ENCODE measurements around the gene KIF26A. TPM values are rescaled to one million over a fixed set of nuclear protein-coding genes. Genes with fewer than 3 reads are reported as not detected.
"Not testable (repeated sequence)": the region's sequence is repeated elsewhere in the genome, so short reads cannot be mapped to it uniquely, and the experiment has no call there.

Gene KIF26A
- total RNA-seq, 2 donors from 2014 or later: 5.0 to 6.9 TPM

DNA sequence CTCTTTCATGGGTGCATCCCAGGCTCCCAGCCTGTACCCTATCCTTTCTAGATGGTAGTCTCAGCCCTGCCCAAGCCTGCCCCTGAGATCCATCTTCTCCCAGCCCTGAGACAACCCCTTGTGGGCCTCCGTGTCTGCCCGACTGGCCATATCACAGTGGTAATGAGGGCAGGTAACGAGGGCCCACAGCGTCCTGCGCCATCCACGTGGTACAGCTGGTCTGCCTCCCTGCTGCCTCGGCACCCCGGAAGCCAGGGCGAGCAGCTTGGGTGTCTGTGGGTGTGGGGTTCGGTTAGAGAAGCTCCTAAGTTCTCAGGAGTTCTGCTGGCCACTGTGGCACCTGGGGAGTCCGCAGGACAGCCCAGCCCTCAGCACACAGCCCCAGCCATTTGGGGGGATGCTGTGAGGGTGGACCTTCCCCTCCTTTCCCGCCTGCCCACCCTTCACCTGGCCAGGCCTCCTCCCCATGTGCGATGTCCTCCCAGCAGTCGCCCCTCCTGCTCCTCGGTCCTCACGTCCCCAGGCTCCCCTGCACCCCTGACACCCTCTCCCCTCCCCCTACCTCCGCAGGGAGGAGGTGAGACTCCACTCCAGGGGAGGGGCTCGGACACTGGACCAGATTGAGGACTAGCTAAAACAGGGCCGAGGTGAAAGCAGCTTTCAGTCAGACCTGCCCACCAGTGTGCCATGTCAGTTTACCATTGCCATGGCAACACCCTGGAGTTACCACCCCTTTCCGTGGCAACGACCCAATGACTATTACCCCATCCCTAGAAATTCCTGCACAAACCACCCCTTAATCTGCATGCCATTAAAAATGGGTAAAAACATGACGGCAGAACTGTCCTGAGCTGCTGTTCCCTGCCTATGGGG is 69.0 kb downstream of the KIF26A start:
- no peak for DNase-seq (ENCODE audit: low spot score)
- intact Hi-C loops (cut with DNase I): no loop called here

DNA sequence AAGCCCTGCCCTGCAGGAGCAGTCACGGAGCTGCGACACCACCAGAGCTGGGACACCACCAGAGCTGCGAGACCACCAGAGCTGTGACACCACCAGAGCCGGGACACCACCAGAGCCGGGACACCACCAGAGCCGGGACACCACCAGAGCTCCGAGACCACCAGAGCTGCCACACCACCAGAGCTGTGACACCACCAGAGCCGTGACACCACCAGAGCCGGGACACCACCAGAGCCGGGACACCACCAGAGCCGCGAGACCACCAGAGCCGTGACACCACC is 69.6 kb downstream of the KIF26A start:
- intact Hi-C loops (cut with DNase I); DNase-seq (ENCODE audit: low spot score): not testable (repeated sequence)

DNA sequence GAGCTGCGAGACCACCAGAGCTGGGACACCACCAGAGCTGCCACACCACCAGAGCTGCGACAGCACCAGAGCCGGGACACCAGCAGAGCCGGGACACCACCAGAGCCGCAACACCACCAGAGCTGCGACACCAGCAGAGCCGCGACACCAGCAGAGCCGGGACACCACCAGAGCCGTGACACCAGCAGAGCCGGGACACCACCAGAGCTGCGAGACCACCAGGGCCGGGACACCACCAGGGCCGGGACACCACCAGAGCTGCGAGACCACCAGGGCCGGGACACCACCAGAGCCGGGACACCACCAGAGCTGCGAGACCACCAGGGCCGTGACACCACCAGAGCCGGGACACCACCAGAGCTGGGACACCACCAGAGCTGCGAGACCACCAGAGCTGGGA is 69.9 kb downstream of the KIF26A start:
- intact Hi-C loops (cut with DNase I); DNase-seq (ENCODE audit: low spot score): not testable (repeated sequence)

DNA sequence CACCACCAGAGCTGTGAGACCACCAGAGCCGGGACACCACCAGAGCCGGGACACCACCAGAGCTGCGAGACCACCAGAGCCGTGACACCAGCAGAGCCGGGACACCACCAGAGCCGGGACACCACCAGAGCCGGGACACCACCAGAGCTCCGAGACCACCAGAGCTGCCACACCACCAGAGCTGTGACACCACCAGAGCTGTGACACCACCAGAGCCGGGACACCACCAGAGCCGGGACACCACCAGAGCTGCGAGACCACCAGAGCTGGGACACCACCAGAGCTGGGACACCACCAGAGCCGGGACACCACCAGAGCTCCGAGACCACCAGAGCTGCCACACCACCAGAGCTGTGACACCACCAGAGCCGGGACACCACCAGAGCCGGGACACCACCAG is 70.7 kb downstream of the KIF26A start:
- DNase-seq (ENCODE audit: low spot score); intact Hi-C loops (cut with DNase I): not testable (repeated sequence)

DNA sequence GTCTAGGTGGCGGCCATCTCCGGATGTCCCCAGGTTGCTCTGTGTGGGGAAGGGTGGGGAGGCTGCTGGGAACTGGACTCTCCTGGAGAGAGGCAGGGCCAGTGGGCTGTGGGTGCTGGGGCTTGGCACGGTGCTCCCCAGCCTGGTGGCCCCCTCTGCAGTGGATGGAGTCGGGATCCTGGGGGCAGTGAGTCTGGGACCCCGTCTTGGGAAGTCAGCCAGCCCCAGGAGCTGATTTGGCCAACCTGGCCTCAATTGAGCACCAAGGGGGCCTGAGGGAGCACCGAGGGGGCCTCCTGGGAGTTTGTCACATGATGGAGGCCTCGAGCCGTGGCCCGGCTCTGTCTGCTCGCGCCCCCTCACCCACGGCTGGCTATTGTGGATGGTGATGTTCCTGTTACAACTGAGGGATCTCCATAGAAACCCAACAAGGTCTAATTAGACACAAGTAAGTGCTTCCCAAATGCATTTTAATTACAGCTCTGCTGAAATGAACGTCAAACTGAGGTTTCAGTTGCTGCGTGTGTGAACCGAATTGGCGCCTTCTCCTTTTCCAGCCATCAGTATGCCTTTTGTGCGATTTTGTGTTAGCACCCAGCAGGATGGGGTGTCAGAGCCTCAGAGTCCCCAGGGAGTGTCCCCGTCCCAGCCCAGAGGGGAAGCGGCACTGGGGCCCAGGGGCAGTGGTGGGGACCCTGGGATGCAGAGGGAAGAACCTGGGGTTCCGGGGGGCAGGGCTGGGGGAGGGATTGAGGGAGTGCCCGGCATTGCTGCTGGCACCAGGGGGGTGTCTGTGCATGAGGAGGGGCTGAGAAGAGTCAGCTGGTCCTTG is 71.8 kb downstream of the KIF26A start:
- intact Hi-C loops (cut with DNase I): no loop called here
- no peak for DNase-seq (ENCODE audit: low spot score)

DNA sequence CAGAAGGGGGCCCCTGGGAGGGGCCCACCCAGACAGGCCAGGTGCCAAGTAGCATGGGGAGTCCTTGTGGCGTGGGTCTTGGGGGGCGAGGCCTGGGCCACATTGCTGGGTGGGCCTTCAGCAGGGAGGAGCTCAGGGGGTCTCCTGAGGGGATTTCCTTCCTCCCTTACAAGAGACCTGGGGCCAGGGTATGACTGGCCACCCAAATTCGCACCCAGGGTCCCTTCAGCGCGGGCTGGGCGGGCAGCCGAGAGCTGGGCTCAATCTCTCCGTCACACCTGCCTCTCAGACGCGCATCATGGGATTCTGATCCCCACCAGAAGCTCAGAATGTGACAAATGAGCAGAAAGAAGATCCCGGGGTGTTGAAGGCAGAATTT is 72.4 kb downstream of the KIF26A start:
- intact Hi-C loops (cut with DNase I): no loop called here
- DNase-seq (ENCODE audit: low spot score): no peak

DNA sequence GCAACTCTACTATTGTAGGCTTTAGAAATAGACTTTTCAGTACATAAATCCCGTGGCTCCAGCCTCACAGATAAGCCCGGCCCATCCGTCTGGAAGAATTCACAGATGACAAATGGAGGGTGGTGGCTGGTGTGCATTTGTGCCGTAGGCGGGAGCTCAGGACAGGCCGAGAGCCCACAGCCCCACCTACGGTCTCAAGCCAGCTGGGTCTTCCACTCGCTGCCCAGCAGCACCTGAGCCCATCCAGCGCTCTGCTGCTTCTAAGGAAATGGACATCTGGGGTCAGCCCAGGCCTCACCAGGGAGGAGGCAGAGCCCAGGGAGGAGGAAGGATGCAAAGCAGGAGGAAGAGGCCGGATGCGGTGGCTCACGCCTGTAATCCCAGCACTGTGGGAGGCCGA is 72.8 kb downstream of the KIF26A start:
- DNase-seq (ENCODE audit: low spot score): no peak
- intact Hi-C loops (cut with DNase I): no loop called here

DNA sequence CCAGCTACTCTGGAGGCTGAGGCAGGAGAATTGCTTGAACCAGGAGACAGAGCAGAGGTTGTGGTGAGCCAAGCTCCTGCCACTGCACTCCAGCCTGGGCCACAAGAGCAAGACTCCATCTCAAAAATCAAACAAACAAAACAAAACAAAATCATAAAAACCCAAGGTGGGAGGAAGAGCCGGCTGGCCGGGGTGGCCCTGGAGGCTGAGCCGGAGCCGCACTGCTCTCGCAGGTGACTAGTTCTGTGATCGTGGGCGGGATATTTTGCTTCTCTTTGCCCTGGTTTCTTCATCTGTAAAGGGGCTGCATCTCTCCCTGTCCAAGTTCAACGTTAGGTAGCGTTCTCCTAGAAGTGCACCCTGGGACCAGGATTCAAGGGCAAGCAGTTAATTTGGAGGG is 73.4 kb downstream of the KIF26A start:
- intact Hi-C loops (cut with DNase I): no loop called here
- no peak for DNase-seq (ENCODE audit: low spot score)

DNA sequence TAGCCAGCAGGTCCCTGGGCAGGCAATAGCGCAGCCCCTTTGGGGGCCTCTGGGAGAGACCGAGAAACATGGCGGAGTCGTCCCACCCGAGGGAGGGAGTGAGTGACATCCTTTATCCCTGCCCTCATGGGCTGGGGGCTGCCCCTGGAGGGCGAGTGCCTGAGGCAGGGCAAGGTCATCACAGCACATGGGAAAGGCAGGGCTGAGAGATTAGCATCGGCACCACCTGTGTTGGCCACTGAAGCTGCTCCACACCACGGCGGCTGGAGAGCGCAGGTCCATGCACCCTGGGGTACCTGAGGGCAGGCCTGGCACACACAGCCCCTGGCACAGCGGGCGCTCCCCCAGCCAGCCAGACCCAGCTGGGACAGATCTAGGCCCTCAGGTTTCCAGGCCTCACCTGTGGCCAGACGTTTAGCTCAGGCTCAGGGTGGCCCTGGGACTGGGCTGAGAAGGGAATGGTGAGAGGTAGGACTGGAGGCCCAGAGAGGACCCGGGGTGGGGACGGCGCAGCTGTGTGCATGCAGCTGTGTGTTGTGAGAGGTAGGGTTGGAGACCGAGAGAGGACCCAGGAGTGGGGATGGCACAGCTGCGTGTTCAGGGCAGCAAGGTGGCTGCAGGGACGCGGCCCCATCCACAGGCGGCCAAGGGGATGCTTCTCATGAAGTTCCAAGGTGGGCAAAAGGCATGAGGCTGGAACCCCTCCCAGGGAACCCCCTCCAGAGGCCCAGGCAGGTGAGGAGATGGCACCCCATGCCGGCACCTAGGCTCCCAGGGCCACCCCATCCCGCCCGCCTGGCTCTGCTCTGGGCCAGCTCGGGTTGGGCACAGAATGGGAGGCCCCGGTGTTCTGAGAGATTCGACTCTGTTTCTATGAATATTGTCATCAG is 74.1 kb downstream of the KIF26A start:
- DNase-seq (ENCODE audit: low spot score): no peak

DNA sequence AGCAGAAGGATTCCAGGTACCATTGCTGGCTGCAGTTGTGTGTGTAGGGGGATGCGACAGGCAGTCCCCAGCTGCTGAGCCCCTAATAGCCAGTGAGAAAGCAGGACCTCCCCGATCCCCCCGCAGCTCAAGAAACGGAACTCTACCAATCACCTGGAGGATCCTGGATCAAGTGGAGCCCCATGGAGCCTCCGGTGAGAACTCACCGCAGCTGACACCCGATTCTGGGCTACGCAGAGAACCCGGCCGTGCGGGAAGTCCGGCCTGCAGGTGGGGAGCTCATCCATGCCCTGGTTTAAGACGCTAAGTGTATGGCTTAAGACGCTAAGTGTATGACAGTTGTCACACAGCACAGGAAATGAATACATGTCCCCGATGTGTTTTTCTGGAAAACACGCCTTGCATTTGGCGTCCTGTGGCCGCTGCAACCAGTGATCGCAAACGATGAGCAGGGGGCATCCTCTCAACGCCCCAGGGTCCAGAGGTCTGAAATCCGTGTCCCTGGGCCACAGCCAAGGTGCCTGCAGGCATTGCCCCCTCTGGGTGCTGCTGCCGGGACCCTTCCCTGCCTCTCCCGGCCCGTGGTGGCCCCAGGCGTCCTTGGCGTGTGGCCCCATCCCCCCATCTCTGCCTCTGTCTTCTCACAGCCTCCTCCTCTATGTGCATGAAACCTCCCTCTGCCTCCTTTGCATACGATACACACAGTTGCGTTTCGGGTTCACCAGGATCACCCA is 75.1 kb downstream of the KIF26A start:
- intact Hi-C loops (cut with DNase I): no loop called here
- no peak for DNase-seq (ENCODE audit: low spot score)

More for the DNA sequence above, 74.1 kb downstream of the KIF26A start:
- intact Hi-C loops (cut with DNase I): no loop called here

DNA sequence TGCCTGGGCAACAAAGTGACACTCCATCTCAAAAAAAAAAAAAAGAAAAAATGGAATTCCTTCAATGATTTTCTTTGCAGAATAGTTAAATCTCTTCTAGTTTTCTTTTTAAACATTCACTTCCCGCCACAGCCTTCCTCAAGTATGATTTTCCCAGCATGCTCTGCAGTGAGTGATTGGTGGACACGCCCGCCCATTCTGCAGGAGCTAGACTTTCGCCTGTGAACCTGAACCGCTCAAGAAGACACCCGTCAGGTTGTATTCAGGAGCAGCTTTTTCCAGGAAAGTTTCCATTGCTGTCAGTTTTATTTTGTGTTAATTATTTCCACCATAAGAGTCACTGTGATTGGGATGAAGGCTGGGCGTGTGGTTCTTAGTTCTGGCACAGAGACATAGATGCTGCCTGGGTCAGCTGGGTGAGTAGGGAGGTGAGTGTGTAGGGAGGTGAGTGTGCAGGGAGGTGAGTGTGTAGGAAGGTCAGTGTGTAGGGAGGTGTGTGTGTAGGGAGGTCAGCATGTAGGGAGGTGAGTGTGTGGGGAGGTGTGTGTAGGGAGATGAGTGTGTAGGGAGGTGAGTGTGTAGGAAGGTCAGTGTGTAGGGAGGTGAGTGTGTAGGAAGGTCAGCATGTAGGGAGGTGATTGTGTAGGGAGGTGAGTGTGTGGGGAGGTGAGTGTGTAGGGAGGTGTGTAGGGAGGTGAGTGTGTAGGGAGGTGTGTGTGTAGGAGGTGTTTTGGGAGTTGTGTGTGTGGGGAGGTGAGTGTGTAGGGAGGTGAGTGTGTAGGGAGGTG is 76.2 kb downstream of the KIF26A start:
- DNase-seq (ENCODE audit: low spot score): no peak
- intact Hi-C loops (cut with DNase I): no loop called here

DNA sequence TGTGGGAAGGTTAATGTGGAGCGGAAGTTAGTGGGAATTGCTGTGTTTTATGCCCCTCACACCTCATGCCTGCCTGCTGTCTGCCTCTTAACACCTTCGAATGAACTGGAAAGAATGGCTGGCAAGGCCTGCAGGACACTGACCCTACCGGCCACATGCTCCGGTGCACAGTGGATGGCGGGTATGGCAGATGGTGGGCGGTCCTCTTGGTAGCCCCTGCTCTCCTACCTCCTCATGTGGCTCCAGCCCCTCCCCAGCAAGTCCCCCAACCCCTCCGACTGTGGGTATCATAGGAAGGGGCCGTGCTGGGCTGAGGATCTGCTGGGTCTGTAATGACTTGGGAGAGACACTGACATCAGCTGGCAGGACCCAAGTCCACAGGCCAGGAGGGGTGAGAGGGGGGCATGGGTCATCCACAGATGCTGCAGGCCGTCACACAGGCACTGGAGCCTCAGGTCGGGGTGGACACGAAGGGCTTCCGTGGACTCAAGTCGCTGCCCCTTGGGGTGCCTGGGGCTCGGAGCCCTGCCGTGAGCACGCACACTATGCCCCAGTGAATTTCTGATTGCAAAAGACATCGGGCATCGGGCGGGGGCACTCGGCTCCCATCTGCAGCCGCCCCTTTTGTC is 77.4 kb downstream of the KIF26A start:
- intact Hi-C loops (cut with DNase I): no loop called here

DNA sequence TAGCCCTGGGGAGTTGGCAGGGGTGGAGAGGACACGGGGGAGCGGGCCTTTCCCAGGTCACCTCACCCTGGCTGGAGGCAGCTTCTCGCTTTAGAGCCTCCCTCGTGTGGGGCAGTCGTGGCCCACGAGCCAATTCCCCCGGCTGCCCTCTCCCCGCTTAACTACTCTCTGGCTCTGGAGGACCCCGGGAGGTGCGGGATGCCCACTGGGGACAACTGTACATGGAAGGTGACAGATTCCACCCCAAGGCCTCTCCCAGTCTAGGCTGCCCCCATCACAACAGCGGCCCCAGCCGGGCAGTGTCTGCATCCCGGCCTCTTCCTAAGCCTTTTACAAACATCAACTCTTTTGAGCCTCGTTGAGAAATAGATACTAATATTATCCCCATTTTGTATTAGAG is 78.1 kb downstream of the KIF26A start:
- peak; percentile 67 for DNase-seq (ENCODE audit: low spot score)
- intact Hi-C loops (cut with DNase I): no loop called here

More for the DNA sequence above, 77.4 kb downstream of the KIF26A start:
- no peak for DNase-seq (ENCODE audit: low spot score)

DNA sequence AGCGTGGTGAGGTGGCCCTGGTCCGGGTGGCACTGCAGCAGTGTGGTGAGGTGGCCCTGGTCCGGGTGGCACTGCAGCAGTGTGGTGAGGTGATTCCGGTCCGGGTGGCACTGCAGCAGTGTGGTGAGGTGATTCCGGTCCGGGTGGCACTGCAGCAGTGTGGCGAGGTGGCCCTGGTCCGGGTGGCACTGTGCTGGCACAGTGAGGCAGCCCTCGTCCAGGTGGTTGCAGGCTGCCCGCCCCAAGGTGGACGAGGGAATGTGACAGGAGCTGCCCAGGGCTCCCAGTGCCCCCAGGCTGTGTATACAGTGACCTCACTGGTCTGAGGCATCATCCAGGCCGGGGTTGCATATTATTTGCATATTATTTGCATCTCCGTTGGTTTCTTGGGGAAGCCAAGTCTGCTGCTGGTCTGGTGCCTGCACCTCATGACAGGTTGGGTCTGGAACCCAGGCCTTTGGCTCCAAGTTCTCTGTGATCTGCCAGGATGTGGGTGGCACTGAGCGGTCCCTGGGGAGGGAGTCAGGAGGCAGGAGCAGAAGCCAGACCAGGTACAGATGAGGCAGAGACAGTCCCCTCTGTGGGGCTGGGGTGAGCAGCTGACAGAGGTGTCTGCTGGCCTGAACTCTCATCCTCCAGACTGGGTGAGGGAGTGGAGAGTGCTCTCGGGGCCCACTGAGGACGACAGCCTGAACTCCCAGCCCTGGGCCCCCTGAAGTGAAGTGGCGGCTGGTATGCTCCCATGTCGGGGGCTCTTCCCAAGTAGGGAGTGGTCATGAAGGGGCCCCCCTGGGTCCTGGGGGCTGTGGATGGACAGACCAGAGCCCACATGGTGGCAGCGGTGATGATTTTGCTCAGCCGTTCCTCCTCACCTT is 79.3 kb downstream of the KIF26A start:
- intact Hi-C loops (cut with DNase I): no loop called here
- peak; percentile 55 for DNase-seq (ENCODE audit: low spot score)

DNA sequence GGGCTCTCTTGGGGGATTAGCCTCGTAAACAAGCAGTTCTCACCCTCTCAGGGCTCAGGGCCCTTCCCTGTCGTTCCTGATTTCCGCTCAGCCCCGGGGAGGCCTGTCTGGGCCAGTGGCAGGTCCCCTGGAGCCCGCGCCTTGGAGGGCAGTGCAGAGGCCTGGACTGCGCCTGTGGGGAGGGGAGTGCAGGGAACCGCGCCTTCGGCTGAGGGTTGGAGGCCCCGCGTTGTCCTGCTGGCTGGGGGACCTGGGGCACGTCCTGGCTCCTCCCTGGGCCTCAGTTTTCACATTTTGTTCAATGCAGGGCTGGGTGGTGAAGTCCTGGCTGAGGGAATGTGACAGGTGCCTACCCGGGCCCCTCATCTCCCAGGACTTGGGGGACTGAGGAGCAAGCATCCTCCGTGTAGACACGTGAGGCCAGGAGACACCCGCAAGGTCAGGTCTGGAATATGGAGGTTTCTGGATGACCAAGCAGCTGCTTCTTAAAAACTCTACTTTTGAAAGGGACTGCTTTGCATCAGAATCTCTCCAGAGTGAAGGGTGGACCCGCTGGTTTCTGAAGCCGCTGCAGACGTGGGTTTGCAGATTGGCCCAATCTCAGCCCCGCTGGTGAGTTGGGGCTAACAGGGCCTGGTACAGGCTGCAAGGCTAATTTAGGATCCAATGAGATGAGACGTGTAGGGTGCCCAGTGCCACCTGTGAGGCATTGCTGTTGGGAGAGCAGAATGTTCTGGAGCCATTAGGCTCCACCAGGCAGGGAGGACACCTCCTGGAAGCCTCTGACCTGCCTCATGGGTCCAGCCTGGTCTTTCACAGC is 80.2 kb downstream of the KIF26A start:
- intact Hi-C loops (cut with DNase I): no loop called here
- peak; percentile 74 for DNase-seq (ENCODE audit: low spot score)

DNA sequence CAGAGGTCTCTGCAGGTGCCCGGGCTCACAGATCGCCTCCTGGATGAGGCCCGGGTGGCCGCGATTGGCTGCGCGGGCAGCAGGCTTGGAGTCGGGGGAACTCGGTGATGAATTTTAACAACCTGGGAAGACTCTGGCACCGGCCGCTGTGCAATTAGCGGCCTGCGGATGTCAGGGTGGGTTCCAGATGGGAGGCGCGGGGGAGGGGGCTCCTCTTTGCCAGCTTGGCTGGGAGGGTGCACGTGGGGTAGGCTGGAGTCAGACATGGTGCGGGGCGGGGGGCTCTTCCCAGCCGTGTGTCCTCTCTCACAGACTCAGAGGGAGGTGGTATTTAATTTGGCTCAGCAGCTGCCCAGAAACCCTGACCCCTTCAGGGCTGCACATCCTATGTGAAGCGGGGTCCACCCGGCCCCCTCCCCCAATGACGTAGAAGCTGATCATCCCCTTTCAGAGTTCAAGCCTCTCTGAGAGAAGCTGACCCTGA is 81.4 kb downstream of the KIF26A start:
- DNase-seq (ENCODE audit: low spot score): peak; percentile 69
- intact Hi-C loops (cut with DNase I): no loop called here
